Measurements from ENCODE around the gene MUC6. TPM values are rescaled to one million over a fixed set of nuclear protein-coding genes. Genes with fewer than 3 reads are reported as not detected.
A peak's percentile ranks its signal among the peaks of the same experiment; 100 is the strongest.

MUC6 gene
- total and polyA plus RNA-seq, 2 of the 8 experiments (the other 6 are each of a cell fraction or from before 2014, with no cell fraction given): not detected

GRCh38 chr11:1018091-1018490, 18.4 kb downstream of the MUC6 start:
- Histone ChIP-seq H3K4me2 (ENCODE audit: insufficient read depth in 1 of 2, low read depth in 2 of 2, low read length in 2 of 2) (no peak overlapping the region), H3K9me3 (ENCODE audit: insufficient read depth in 2 of 2, low read depth in 1 of 2, low read length in 1 of 2) (peaks cover 5 to 9% of the 10 kb centered on the region in 2 experiments; a peak in 2 of 4 replicates), H3K4me3 (ENCODE audit: extremely low read depth in 1 of 4, insufficient read depth in 2 of 4, low read depth in 3 of 4, low read length in 4 of 4) (no peak overlapping the region), H3K9ac (replicated peaks in 1 of 4; ENCODE audit: extremely low read depth in 1 of 4, low read depth in 3 of 4, low read length in 3 of 4) (no peak overlapping the region), H3K27ac (ENCODE audit: low read depth, low read length) (no peak overlapping the region), H4K91ac (replicated peaks; ENCODE audit: insufficient read length, low read length) (no peak overlapping the region), H3K36me3 (ENCODE audit: control insufficient read depth in 2 of 4, insufficient read depth in 4 of 4, low read length in 3 of 4) (no peaks in the 10 kb centered on the region; a peak in 1 of 8 replicates), H2BK15ac (ENCODE audit: low read length) (no peak overlapping the region), H3K23me2 (ENCODE audit: low read depth, low read length) (peaks cover 8% of the 10 kb centered on the region), H3K79me1 (ENCODE audit: low read depth, low read length) (peaks cover 10% of the 10 kb centered on the region), H4K20me1 (replicated peaks in 1 of 2; ENCODE audit: control insufficient read depth in 1 of 2, insufficient read depth in 2 of 2, low read length in 2 of 2) (peaks cover 0 to 15% of the 10 kb centered on the region in 2 experiments), H4K8ac (ENCODE audit: extremely low read depth, insufficient read depth, low read length) (no peak overlapping the region; the same call in 1 of the 2 replicates), H3K14ac (ENCODE audit: insufficient read length) (no peak overlapping the region), H2AK5ac (ENCODE audit: low read depth, low read length) (no peak overlapping the region), H2AFZ (ENCODE audit: low read length) (no peak overlapping the region), H2BK12ac (ENCODE audit: low read depth, low read length) (peak overlapping the region; percentile 84; the same call in 1 of the 2 replicates), H2BK120ac (replicated peaks; ENCODE audit: low read depth, low read length) (no peak overlapping the region), H3K79me2 (ENCODE audit: control insufficient read depth in 1 of 2, insufficient read depth in 2 of 2, low read length in 2 of 2) (no peaks in the 10 kb centered on the region), H3K18ac (ENCODE audit: extremely low read depth, low read length) (no peak overlapping the region), H3K4me1 (replicated peaks in 1 of 4; ENCODE audit: control insufficient read depth in 3 of 4, insufficient read depth in 4 of 4, low read length in 3 of 4) (peaks cover 0 to 2% (median 0%) of the 10 kb centered on the region in 4 experiments; a peak in 1 of 7 replicates), H2BK5ac (ENCODE audit: low read depth, low read length) (peak overlapping the region; percentile 91; the same call in 1 of the 2 replicates), H3K4ac (replicated peaks; ENCODE audit: insufficient read length, low read depth, low read length) (no peak overlapping the region), H3K27me3 (replicated peaks in 1 of 4; ENCODE audit: control insufficient read depth in 3 of 4, extremely low read depth in 1 of 4, insufficient read depth in 3 of 4, low read length in 3 of 4) (peaks cover 0 to 2% (median 0%) of the 10 kb centered on the region in 4 experiments; a peak in 1 of 7 replicates), H3K23ac (ENCODE audit: insufficient read length) (no peak overlapping the region), H3K56ac (replicated peaks; ENCODE audit: insufficient read length, low read depth, low read length) (no peak overlapping the region), H2BK20ac (ENCODE audit: low read length) (0 out of 2 replicates have a peak overlapping the region, but pooled peaks have one; percentile 18), H4K5ac (ENCODE audit: insufficient read length, low read depth, low read length) (no peak overlapping the region)
- FAIRE-seq: no peak
- WGBS, 2 experiments (ENCODE audit: extremely low coverage in 1 of 2, insufficient coverage in 1 of 2, insufficient read length in 1 of 2, insufficient replicate concordance in 2 of 2, low coverage in 1 of 2, low lambda C conversion rate in 2 of 2, missing lambda C conversion rate in 1 of 2): 79% methylated on average over 9 of the region's 9 CpGs; no CpG with 5 or more reads in 1 of the 2 experiments
- POLR2A ChIA-PET (ENCODE audit: partially characterized antibody): interaction anchor here (2.5 kb wide), 1 partner anchor 21 kb away, joined by 7 read pairs; no protein-coding TSS in a partner anchor
- DNase-seq (ENCODE audit: low read depth in 1 of 2, low spot score in 2 of 2): no peak
- CTCF ChIA-PET (ENCODE audit: partially characterized antibody): interaction anchor here (1.1 to 2.0 kb wide), 5 partner anchors 11 to 123 kb away, joined by 3 to 6 read pairs (median 4); no protein-coding TSS in a partner anchor
- TF ChIP-seq SP2 (IDR thresholded peaks at IDR 0.05; ENCODE audit: low read length) (no peak), E2F6 (IDR thresholded peaks at IDR 0.05) (no peak), POLR2AphosphoS5 (IDR thresholded peaks at IDR 0.05; ENCODE audit: low read depth, low read length) (no peak)

All from H1 (cell line).